Measurements from ENCODE around the gene SHC4. TPM values are rescaled to one million over a fixed set of nuclear protein-coding genes. Genes with fewer than 3 reads are reported as not detected.

Gene SHC4
- total RNA-seq, 1 donor from 2014 or later: 0.68 TPM

DNA sequence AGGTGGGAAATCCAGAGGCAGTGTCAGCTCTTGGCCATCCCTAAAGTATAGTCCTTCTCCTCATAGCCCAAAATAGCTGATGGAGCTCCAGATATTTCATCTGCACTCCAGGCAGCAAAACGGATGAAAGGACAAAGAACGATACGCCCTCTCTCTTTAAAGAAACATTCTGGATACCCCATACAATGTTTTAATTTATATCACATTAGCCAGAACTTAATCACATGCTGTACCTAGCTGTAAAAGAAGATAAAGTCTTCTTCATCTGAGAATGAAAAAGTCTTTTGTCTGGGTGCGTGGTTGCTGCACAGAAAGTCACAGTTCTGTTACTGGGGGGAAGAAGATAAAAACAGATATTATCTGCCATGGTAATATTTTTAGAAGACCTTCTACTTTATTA is 4.3 kb upstream of the SHC4 start:
- peaks cover 22% of the 10 kb centered on the region for H3K27me3 ChIP-seq (ENCODE audit: low read depth)
- intact Hi-C loops (cut with DNase I): no loop called here
- no peak for DNase-seq
- ATAC-seq: no peak
- TF ChIP-seq CTCF (IDR thresholded peaks at IDR 0.05): no peak
- no peaks in the 10 kb centered on the region for H3K36me3 ChIP-seq
- H3K4me3 ChIP-seq: no peak overlapping the region
- no peak overlapping the region for H3K27ac ChIP-seq
- peaks cover 18% of the 10 kb centered on the region for H3K4me1 ChIP-seq
- H3K9me3 ChIP-seq: no peaks in the 10 kb centered on the region

GRCh38 chr15:48967336-48967735 is 3.6 kb upstream of the SHC4 start:
- no peak for DNase-seq
- intact Hi-C loops (cut with DNase I): no loop called here
- TF ChIP-seq CTCF (IDR thresholded peaks at IDR 0.05): no peak

GRCh38 chr15:48966595-48967301 is 3.0 kb upstream of the SHC4 start:
- intact Hi-C loops (cut with DNase I): no loop called here

More at GRCh38 chr15:48967336-48967735, 3.6 kb upstream of the SHC4 start:
- no peak overlapping the region for H3K4me3 ChIP-seq
- no peaks in the 10 kb centered on the region for H3K9me3 ChIP-seq
- H3K27me3 ChIP-seq (ENCODE audit: low read depth): peaks cover 29% of the 10 kb centered on the region
- peaks cover 23% of the 10 kb centered on the region for H3K4me1 ChIP-seq
- H3K36me3 ChIP-seq: no peaks in the 10 kb centered on the region
- no peak overlapping the region for H3K27ac ChIP-seq
- no peak for ATAC-seq

DNA sequence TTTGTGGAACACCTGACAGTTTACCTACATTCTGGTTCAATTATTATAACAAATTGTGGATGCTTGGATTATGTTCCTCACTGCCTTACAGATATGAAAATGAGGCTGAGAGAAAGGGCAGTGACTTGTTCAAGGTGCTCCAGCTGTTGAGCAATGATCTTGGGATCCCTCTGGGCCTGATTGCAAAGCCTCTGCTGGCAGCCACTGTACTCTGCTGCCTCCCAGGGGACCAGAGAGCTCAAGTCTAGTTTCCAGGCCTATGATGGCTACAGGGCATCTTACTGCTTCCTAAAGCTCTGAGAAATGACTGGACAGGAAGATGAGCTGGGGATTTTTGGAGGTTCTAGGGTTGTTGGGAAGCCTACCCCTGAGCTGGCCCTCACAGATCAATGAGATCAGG is 2.3 kb upstream of the SHC4 start:
- intact Hi-C loops (cut with DNase I): no loop called here
- TF ChIP-seq CTCF (IDR thresholded peaks at IDR 0.05): no peak
- H3K27ac ChIP-seq: no peak overlapping the region
- peaks cover 23% of the 10 kb centered on the region for H3K4me1 ChIP-seq
- H3K4me3 ChIP-seq: no peak overlapping the region
- DNase-seq: no peak
- H3K9me3 ChIP-seq: no peaks in the 10 kb centered on the region
- peaks cover 32% of the 10 kb centered on the region for H3K27me3 ChIP-seq (ENCODE audit: low read depth)
- ATAC-seq: no peak
- H3K36me3 ChIP-seq: no peaks in the 10 kb centered on the region

More at GRCh38 chr15:48966595-48967301, 3.0 kb upstream of the SHC4 start:
- peaks cover 23% of the 10 kb centered on the region for H3K4me1 ChIP-seq
- no peaks in the 10 kb centered on the region for H3K36me3 ChIP-seq
- TF ChIP-seq CTCF (IDR thresholded peaks at IDR 0.05): no peak
- ATAC-seq: no peak
- peaks cover 32% of the 10 kb centered on the region for H3K27me3 ChIP-seq (ENCODE audit: low read depth)
- no peak overlapping the region for H3K27ac ChIP-seq
- no peaks in the 10 kb centered on the region for H3K9me3 ChIP-seq
- no peak overlapping the region for H3K4me3 ChIP-seq
- DNase-seq: no peak

- no peak for TF ChIP-seq CTCF (IDR thresholded peaks at IDR 0.05)
- Histone ChIP-seq H3K27ac (no peak overlapping the region), H3K4me1 (peaks cover 23% of the 10 kb centered on the region), H3K27me3 (ENCODE audit: low read depth) (peaks cover 32% of the 10 kb centered on the region), H3K4me3 (no peak overlapping the region), H3K36me3 (no peaks in the 10 kb centered on the region), H3K9me3 (no peaks in the 10 kb centered on the region)
- intact Hi-C loops (cut with DNase I): no loop called here
- ATAC-seq: no peak
- DNase-seq: no peak
Observed at GRCh38 chr15:48964898-48965297, 1.2 kb upstream of the SHC4 start.
